Measurements from ENCODE around the gene TBXA2R.

DNA sequence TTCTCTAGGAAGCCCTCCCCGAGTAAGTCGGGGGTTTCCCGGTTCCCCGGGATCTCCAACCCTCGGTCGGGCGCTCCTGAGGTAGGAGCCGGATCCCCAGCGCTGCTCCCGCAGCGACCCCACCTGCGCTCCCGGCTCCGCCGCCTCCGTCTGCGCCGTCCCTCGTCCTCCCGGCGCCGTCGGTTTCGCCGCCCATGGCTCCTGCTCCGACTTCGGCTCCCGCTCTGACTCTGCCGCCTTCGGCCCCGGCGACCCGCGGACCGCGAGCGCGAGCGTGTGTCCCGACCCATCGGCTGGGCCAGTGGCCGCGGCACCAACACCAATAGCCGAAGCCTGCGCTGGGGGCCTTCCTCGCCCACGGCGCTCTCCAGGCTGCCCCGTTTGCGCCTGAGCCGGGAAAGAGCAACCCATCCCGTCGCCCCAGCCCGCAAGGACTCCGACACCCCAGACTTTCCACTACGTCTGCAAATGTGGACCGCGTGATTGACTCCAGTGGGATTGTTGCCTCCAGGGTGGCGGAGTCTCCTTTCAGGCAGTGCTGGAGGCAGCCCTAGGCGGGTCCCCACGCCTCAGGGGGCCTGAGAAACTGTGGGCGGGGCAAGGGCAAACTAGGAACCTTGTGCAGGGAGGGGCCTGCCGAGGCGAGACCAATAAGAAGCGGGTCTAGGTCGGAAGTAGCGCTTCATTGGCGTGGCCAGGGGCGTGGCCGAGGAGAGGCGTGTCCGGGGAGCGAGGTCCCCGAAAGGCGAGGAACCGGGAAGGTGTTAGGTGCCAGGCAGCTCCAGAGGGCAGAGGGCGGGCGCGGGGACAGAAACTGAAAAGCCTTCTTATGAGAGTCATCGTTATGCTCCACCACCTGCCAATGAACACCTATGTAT lies 20.0 kb upstream of the TBXA2R start, which contains the start of gene CACTIN:
- TF ChIP-seq, protein P1, sequence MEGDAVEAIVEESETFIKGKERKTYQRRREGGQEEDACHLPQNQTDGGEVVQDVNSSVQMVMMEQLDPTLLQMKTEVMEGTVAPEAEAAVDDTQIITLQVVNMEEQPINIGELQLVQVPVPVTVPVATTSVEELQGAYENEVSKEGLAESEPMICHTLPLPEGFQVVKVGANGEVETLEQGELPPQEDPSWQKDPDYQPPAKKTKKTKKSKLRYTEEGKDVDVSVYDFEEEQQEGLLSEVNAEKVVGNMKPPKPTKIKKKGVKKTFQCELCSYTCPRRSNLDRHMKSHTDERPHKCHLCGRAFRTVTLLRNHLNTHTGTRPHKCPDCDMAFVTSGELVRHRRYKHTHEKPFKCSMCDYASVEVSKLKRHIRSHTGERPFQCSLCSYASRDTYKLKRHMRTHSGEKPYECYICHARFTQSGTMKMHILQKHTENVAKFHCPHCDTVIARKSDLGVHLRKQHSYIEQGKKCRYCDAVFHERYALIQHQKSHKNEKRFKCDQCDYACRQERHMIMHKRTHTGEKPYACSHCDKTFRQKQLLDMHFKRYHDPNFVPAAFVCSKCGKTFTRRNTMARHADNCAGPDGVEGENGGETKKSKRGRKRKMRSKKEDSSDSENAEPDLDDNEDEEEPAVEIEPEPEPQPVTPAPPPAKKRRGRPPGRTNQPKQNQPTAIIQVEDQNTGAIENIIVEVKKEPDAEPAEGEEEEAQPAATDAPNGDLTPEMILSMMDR (IDR thresholded peaks at IDR 0.05), result no peak
- TF ChIP-seq SP1 (CRISPR knock-in tag; conservative IDR thresholded peaks at IDR 0.05) (peak; percentile 100), CREB1 (CRISPR knock-in tag; IDR thresholded peaks at IDR 0.05) (no peak), MXD4 (CRISPR knock-in tag; IDR thresholded peaks at IDR 0.05; ENCODE audit: borderline replicate concordance) (no peak), ATF1 (CRISPR knock-in tag; IDR thresholded peaks at IDR 0.05) (no peak), FOXJ3 (CRISPR knock-in tag; IDR thresholded peaks at IDR 0.05; ENCODE audit: borderline replicate concordance) (no peak), NR2C2 (CRISPR knock-in tag; IDR thresholded peaks at IDR 0.05) (no peak)
- TF ChIP-seq, protein P2, sequence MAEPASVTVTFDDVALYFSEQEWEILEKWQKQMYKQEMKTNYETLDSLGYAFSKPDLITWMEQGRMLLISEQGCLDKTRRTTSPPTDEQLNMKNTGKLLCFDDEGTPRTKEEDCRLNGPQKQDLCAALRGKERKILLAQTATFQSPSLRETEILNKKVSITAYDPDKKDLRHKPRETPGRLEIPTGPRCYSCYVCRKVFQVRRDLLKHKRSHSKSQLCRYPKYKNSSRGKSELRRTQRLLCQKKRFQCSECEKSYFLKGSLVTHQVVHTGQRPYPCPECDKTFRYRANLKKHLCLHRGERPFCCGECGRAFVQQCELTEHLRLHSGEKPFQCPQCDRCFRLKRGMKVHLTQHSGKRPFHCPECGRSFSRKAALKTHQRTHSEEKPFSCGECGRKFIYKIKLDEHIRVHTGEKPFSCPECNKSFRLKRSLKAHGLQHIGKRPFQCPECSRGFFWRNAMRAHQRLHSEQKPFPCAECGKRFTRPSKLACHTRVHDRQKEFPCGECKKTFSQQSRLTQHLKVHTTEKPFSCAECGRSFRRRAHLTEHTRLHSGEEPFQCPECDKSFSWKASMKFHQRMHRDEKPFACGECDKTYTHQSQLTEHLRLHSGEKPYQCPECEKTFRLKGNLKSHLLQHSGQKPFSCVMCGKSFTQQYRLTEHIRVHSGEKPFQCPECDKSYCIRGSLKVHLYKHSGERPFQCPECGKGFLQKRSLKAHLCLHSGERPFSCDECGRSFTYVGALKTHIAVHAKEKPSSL (CRISPR knock-in tag; conservative IDR thresholded peaks at IDR 0.05), result no peak
